Hypothalamus (tissue), 51 donors: ENCODE results near the gene CREB5.

Experiments used
- DNase-seq, 51 donors: peaks; one replicate each; lab custom pipeline; 2025; lab: John Stamatoyannopoulos, UW

CREB5 gene

GRCh38 chr7:28406192-28406591 lies 6.1 kb upstream of the CREB5 start:
- no peak for DNase-seq

- peak in 3 of 51 donors; percentile 13 to 42 (median 20) for DNase-seq
Observed at GRCh38 chr7:28407651-28408050, 4.7 kb upstream of the CREB5 start.

DNA sequence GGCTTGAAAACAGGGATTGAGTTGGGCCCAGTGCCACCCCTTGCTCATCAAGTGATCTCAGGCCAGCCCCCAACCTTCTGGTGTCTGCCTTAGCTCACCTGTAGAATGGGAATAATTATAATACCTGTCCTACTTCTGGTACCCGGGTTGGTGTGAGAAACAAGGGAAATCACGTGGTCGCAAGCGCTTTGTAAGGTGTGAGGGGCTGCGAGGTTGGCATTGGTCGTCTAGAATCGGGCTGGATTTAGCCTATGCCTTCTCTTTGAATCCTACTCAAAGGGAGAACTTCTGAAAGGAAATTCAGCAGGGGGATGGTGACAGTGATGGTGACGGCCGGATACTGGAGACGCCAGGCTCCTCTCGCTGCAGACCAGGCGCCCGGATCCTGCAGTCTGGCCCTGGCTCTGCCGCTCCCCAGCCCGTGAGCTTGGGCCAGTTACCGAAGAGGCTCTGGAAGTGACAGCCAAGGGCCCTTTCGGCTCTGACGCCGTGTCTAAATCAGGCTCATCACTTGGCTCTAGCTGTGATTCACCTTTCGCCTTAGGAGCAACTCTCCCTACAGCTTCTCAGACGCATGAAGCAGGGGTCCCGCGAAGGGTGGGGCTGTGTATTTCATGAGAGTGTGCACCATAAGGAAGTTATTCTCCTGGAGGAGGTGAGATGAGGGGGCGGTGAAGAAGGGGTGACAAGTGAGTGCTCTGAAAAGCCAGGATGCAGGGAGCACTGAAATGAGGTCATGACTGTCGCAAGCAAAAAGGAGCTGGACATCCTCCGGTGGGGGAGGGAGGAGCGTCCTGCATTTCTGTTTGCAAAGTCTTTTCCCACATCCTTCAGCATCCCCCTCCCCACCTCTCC lies 4.0 kb upstream of the CREB5 start:
- DNase-seq: peak in 17 of 51 donors; percentile 10 to 81 (median 48)

- DNase-seq: peak in 50 of 51 donors; percentile 31 to 99 (median 88)
Observed at GRCh38 chr7:28408960-28409715, 3.2 kb upstream of the CREB5 start.

DNA sequence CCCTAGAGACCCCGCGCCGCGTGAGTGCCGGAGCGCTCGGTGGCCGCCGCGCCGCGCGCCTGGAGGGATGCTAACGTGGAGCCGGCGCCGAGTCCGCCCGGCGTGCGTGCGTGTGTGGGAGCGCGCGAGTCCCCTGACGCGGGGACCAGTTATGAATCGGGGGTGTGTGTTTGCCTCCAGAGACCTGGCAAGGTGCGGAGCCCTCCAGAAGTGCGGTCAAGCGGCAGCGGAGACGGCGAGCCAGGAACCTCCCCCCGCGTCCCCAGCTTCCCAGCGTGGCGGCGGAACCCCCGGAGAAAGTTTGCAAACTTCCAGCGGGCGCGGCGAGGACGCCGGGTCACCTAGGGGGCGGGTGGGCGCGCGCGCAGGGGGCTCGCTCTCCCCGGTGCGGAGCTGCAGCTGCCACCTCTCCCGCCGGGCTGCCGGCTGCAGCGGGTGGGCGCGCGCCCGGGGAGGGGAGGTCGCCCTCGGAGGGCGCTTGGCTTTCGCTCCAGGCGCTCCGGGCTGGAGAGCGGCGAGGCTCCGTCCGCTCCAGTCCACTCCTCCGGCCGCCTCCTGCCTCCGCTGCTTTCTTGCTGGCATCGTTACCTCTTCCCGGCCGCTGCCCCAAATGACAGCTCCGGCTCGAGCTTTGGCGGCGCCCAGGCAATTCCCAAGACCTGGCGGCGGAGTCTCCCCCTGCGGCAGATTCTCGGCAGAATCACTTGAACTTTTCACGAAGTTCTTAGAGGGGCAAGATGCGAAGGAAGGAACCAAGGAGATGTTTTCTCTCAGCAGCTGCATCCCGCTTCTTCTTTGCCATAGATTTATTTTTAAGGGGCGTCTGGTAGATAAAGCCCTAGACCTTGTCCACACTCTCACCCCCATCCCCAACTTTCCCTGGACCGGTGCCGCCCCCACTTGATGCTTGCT lies 2.3 kb upstream of the CREB5 start:
- peak in 11 of 51 donors; percentile 6 to 51 (median 25) for DNase-seq

DNA sequence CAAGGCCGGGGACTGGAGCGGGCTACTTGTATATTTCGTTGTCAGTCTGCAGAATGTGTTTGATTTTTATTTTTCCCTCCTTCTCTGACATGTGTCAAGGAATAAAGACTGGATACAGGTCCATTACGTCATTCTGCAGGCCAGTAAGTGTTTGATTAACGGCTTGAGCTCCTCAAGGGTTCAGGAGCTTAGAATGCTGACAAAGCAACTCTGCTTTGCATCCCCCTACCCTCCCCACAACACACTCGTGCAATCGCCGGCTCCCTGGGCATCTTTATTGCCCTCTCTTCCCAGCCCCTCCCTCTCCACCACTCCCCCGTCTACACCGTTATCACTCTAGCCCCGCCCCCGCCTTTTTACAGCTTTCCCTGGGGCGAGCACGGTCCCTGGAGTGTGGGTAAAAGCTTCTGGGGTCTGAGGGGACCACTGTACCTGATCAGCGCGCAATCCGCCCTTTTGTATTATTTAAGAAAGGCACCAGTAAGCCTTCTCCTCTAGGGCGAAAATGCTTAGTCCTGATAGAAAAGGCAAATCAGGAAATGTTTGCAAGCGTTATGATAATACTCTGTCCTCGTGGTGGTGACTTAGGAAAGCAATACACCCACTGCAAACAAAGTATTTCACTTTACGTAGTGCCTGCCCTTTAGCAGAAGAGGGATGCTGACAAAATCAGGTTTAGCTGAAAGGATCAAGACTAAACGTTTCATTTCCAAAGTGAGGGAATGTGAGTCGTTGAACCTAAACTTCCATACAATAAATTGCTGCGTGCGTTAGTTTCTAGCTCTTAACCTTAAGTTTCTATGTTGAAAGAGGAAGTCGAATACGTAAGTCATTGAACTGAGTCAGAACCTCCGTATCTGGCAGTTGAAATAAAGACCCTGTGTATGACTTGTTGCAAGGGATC lies 1.4 kb upstream of the CREB5 start:
- DNase-seq: peak in 9 of 51 donors; percentile 10 to 55 (median 29)

- DNase-seq: no peak
Observed at GRCh38 chr7:28413011-28413410, 693 bp downstream of the CREB5 start.

DNA sequence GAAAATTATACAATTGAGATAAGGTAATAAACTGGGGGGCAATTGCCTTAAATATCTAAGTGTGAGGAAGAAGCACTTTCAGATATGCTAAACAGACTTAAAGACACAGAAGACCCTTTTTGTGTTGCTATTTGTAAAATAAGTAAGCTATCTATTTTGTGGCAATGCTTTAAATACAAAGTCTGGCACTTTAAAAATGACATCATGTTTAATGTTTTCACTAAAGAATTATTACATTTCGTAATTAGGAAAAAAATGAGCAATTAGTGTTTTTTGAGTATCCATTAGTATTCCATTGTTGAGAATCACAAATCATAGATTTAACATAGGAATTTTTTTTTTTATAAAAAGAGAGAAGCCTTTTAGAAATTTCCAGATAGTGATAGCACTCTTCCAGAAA lies 2.1 kb downstream of the CREB5 start:
- no peak for DNase-seq

DNA sequence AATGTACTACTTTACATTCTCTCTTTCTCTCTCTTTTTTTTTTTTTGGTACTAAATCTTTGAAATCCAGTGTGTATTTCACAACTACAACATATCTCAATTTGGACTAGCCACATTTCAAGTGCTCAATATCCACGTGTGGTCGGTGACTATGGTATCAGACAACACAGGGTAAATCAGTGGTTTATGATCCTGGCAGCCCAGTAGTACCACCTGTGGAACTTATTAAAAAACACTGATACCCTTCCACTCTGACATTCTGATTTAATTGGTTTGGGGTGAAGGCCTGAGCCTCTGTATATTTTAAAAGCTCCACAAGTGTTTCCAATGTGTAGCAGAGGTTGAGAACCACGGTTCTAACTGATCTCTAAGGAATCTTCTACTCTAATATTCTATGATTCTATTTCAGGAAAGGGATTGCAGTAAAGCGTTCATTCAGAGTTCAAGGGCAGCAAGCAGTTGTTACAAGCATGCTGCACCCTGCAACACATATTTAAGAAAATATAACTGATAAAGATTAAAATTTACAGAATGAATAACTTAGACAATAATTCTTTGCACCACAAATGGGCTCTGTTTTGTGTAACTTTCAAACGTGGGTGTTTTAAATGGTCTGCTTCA lies 5.1 kb downstream of the CREB5 start:
- DNase-seq: no peak

DNA sequence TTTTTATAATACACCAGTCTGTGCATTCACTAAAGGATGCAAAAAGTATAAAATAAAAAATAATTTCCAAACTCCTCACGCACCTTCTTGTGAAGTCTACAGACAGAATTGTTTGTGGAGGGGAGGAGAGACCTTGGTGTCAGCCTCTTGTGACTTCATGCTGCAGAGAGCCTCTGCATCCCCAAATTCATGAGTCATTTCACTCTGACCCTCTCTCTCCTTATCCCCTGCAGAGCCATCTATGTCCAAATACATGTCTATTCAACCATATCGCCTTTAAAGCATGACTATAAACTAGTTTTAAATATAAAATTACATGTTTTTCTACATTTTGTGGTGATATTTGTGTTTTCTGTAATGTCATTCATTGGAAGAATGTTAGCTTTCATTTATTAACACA lies 6.0 kb downstream of the CREB5 start:
- DNase-seq: no peak

GRCh38 chr7:28418966-28419365 lies 6.6 kb downstream of the CREB5 start:
- no peak for DNase-seq

DNA sequence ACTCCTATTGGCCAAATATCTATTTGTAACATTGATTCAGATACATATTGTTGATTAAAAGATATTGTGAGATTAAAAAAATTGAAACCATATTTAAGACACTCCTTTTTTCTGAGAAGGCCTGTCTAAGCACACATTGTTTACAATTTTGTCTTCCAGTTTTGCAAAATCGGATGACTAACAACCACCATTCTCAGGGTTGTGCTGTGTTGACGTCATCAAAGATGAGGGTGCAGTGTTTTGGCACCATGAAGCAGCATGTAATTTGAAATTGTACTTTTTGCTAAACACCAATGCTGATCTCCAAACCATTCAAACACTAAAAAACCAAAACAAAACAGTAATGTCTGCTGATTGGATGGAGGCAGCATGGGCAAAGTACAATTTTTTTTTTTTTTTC lies 7.4 kb downstream of the CREB5 start:
- no peak for DNase-seq

- no peak for DNase-seq
Observed at GRCh38 chr7:28423112-28423511, 10.8 kb downstream of the CREB5 start.

- no peak for DNase-seq
Observed at GRCh38 chr7:28423918-28424514, 11.7 kb downstream of the CREB5 start.

- no peak for DNase-seq
Observed at GRCh38 chr7:28425496-28425895, 13.2 kb downstream of the CREB5 start.

- DNase-seq: no peak
Observed at GRCh38 chr7:28427236-28427635, 14.9 kb downstream of the CREB5 start.

GRCh38 chr7:28430616-28431015 lies 18.3 kb downstream of the CREB5 start:
- no peak for DNase-seq

- DNase-seq: no peak
Observed at GRCh38 chr7:28432105-28432504, 19.8 kb downstream of the CREB5 start.

- no peak for DNase-seq
Observed at GRCh38 chr7:28433039-28433438, 20.7 kb downstream of the CREB5 start.
